BJ (cell line): ENCODE data around the gene TMEM235. TPM values are rescaled to one million over a fixed set of nuclear protein-coding genes. Genes with fewer than 3 reads are reported as not detected.

ENCODE experiments used
- CTCF ChIA-PET: fragments of 350-600 bp; formaldehyde crosslinking; extraction: SDS; loops from one replicate; lab custom pipeline; 2021; ENCODE audit warnings: antibody characterized with exemption, inconsistent platforms; lab: Yijun Ruan, JAX
- POLR2A ChIA-PET: fragments of 300-600 bp; sonication (Branson Sonifier 250); formaldehyde crosslinking; extraction: SDS; loops from one replicate; lab custom pipeline; 2021; ENCODE audit warnings: antibody characterized with exemption; lab: Charles Lee
- DNase-seq: peaks from one replicate; pipeline ENCODE4 v3.0.0-alpha.2; 2011; ENCODE audit warnings: low read depth
- H3K27me3 ChIP-seq: 2 replicates; pipeline ENCODE4 v1.6.0; 2011; ENCODE audit warnings: low read length; ENCODE audit not compliant: control insufficient read depth, insufficient read depth
- H3K36me3 ChIP-seq: 2 replicates; pipeline ENCODE4 v1.5.1; 2011; ENCODE audit warnings: low read length; ENCODE audit not compliant: control insufficient read depth, insufficient read depth
- H3K4me3 ChIP-seq: 2 replicates; pipeline ENCODE4 v1.5.1; 2011; ENCODE audit warnings: low read depth, mild to moderate bottlenecking, control low read depth, low read length
- CTCF ChIP-seq: IDR thresholded peaks from 2 replicates; pipeline ENCODE4 v1.5.1; 2011; ENCODE audit warnings: low read depth, mild to moderate bottlenecking, control low read depth, inconsistent platforms, low read length, moderate library complexity; ENCODE audit not compliant: insufficient read depth
- polyA plus RNA-seq: library from polyadenylated mRNA; depleted of rRNA; stranded (reverse); fragments of >200 nt; gene quantifications from 2 replicates; pipeline ENCODE4 v1.2.3, GENCODE V29; 2011

Gene TMEM235
- polyA plus RNA-seq, 1 experiment: not detected

DNA sequence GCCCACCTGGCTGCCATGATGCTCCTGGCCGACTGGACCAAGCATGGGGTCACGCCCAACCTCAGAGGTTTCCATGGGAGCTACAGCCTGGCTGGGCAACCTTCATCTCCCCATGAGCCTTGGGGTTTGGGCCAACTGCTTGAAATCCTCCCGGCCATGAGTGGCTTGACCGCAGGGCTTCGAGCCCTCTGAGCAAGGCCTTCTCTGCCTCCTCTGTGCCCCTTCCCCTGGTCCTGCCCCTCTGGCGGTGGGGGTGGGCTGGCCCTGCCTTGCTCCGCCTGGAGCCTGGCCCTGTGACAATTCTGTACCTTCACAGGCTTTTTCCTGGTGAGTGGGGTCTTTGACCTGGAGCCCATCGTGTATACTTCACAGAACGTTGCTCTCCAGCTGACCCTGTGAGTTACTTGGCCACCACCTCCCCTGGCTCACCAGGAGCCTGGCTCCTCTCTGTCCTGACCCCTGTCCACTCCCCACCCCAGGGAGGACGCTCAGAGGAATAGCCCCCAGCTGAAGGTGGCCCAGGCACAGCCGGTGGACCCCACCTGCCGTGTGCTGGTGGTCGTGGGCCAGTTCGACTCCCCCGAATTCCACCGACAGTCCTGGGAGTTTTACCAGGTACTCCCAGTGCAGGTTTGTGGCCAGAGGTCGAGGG, 26.2 kb upstream of the TMEM235 start:
- POLR2A ChIA-PET: no interaction called here
- Histone ChIP-seq H3K36me3 (no peaks in the 10 kb centered on the region; the same call in 1 of the 2 replicates), H3K27me3 (no peaks in the 10 kb centered on the region), H3K4me3 (no peak overlapping the region)
- CTCF ChIA-PET: interaction anchor here (0.9 to 1.6 kb wide), 2 partner anchors 19 to 45 kb away, joined by 3 to 5 read pairs; partner anchors contain the start of gene TK1
- TF ChIP-seq CTCF: no peak
- no peak for DNase-seq

DNA sequence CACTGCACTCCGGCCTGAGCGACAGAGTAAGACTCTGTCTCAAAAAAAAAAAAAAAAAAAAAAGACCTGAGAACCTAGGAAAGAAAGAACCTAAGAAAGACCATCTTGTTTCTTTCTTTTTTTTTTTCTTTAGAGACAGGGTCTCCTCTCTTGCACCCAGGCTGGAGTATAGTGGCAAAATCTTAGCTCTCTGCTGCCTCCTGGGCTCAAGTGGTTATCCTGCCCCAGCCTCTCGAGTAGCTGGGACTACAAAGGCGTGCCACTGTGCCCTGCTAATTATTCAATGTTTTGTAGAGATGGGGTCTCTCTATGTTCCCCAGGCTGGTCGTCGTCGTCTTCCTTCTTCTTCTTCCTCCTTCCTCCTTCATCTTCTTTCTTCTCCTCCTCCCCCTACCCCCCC, 25.1 kb upstream of the TMEM235 start:
- no peak for DNase-seq
- H3K4me3 ChIP-seq: no peak overlapping the region
- no peak for TF ChIP-seq CTCF
- H3K27me3 ChIP-seq: no peaks in the 10 kb centered on the region
- H3K36me3 ChIP-seq: no peaks in the 10 kb centered on the region; the same call in 1 of the 2 replicates
- ChIA-PET POLR2A (no interaction called here), CTCF (interaction anchor here (1.6 kb wide), 2 partner anchors 20 to 94 kb away, joined by 4 to 5 read pairs; partner anchors contain the start of gene TK1)

GRCh38 chr17:78208486-78208885, 22.9 kb upstream of the TMEM235 start:
- DNase-seq: no peak
- Histone ChIP-seq H3K27me3 (no peaks in the 10 kb centered on the region), H3K4me3 (no peak overlapping the region), H3K36me3 (no peaks in the 10 kb centered on the region)
- CTCF ChIA-PET: no interaction called here
- TF ChIP-seq CTCF: no peak
- POLR2A ChIA-PET: no interaction called here

- TF ChIP-seq CTCF: no peak
- no peak for DNase-seq
- Histone ChIP-seq H3K27me3 (no peaks in the 10 kb centered on the region), H3K36me3 (no peaks in the 10 kb centered on the region), H3K4me3 (no peak overlapping the region)
- POLR2A ChIA-PET: no interaction called here
- CTCF ChIA-PET: interaction anchor here (0.7 kb wide), 1 partner anchor 784 kb away, joined by 3 read pairs; no protein-coding TSS in a partner anchor
Observed at GRCh38 chr17:78210111-78210510, 21.3 kb upstream of the TMEM235 start.

DNA sequence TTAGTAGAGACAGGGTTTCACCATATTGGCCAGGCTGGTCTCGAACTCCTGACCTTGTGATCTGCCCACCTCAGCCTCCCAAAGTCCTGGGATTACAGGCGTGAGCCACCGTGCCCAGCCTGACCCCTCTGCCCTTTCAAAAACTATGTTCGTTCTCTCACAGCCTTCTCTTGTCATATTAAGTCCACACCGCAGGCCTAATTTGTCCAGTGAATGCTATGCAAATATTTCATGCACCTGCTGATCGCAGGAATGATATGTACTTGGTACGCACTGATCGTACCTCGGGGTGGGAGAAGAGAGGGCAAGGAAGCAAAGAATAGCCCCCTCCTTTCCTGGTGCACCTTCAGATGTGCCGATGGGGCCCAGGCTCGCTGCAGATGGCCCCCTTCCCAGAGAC, 20.4 kb upstream of the TMEM235 start:
- Histone ChIP-seq H3K27me3 (no peaks in the 10 kb centered on the region), H3K36me3 (no peaks in the 10 kb centered on the region), H3K4me3 (no peak overlapping the region)
- no peak for DNase-seq
- no peak for TF ChIP-seq CTCF
- ChIA-PET POLR2A (no interaction called here), CTCF (no interaction called here)
